HEK293T (cell line): Measurements from ENCODE around the gene ITGB3.

Experiments
- CTCF ChIA-PET: fragments of 350-600 bp; formaldehyde crosslinking; extraction: SDS; loops from one replicate; lab custom pipeline; 2021; ENCODE audit warnings: antibody characterized with exemption, inconsistent platforms; lab: Yijun Ruan, JAX
- POLR2A ChIA-PET: fragments of 350-600 bp; formaldehyde crosslinking; extraction: SDS; loops from one replicate; lab custom pipeline; 2020; ENCODE audit warnings: antibody characterized with exemption, inconsistent platforms; lab: Yijun Ruan, JAX
- DNase-seq: peaks from one replicate; pipeline ENCODE4 v3.0.0; 2012; ENCODE audit warnings: mixed read lengths; ENCODE audit errors: extremely low spot score
- ARNT ChIP-seq: fragments of 450-650 bp; IDR thresholded peaks from 2 replicates; pipeline ENCODE4 v1.6.1; 2017; ENCODE audit warnings: mild to moderate bottlenecking
- BHLHE40 ChIP-seq: fragments of 450-650 bp; IDR thresholded peaks from 2 replicates; pipeline ENCODE4 v1.6.1; 2016; ENCODE audit warnings: mild to moderate bottlenecking, moderate library complexity, borderline replicate concordance
- CTBP1 ChIP-seq: fragments of 450-650 bp; IDR thresholded peaks from 2 replicates; pipeline ENCODE4 v1.6.1; 2016; ENCODE audit warnings: borderline replicate concordance
- ELF4 ChIP-seq: fragments of 450-650 bp; IDR thresholded peaks from 2 replicates; pipeline ENCODE4 v1.6.1; 2017; ENCODE audit warnings: antibody characterized with exemption
- FOXA1 ChIP-seq: fragments of 450-650 bp; IDR thresholded peaks from 2 replicates; pipeline ENCODE4 v1.6.1; 2016; ENCODE audit warnings: mild to moderate bottlenecking
- FOXK2 ChIP-seq: fragments of 450-650 bp; IDR thresholded peaks from 2 replicates; pipeline ENCODE4 v1.6.1; 2016; ENCODE audit warnings: mild to moderate bottlenecking
- FOXM1 ChIP-seq: fragments of 450-650 bp; IDR thresholded peaks from 2 replicates; pipeline ENCODE4 v1.6.1; 2017; ENCODE audit warnings: mild to moderate bottlenecking, borderline replicate concordance
- HDGF ChIP-seq: fragments of 450-650 bp; IDR thresholded peaks from 2 replicates; pipeline ENCODE4 v1.6.1; 2017; ENCODE audit warnings: antibody characterized with exemption, borderline replicate concordance
- L3MBTL2 ChIP-seq: fragments of 450-650 bp; conservative IDR thresholded peaks from 2 replicates; pipeline ENCODE4 v1.6.1; 2016; ENCODE audit warnings: mild to moderate bottlenecking
- LEF1 ChIP-seq: fragments of 450-650 bp; IDR thresholded peaks from 2 replicates; pipeline ENCODE4 v1.6.1; 2017; ENCODE audit warnings: mild to moderate bottlenecking, borderline replicate concordance
- NFRKB ChIP-seq: fragments of 450-650 bp; IDR thresholded peaks from 2 replicates; pipeline ENCODE4 v1.6.1; 2016; ENCODE audit warnings: mild to moderate bottlenecking, moderate library complexity
- SP1 ChIP-seq: fragments of 450-650 bp; IDR thresholded peaks from 2 replicates; pipeline ENCODE4 v1.6.1; 2017
- SUZ12 ChIP-seq: fragments of 450-650 bp; IDR thresholded peaks from 2 replicates; pipeline ENCODE4 v1.6.1; 2016; ENCODE audit warnings: mild to moderate bottlenecking
- TARDBP ChIP-seq: fragments of 450-650 bp; IDR thresholded peaks from 2 replicates; pipeline ENCODE4 v1.6.1; 2016
- ZNF384 ChIP-seq: fragments of 450-650 bp; IDR thresholded peaks from 2 replicates; pipeline ENCODE4 v1.6.1; 2016
- TF ChIP-seq, protein P1 (sequence below): fragments of 450-650 bp; IDR thresholded peaks from 2 replicates; pipeline ENCODE4 v1.6.1; 2016

Gene ITGB3

DNA sequence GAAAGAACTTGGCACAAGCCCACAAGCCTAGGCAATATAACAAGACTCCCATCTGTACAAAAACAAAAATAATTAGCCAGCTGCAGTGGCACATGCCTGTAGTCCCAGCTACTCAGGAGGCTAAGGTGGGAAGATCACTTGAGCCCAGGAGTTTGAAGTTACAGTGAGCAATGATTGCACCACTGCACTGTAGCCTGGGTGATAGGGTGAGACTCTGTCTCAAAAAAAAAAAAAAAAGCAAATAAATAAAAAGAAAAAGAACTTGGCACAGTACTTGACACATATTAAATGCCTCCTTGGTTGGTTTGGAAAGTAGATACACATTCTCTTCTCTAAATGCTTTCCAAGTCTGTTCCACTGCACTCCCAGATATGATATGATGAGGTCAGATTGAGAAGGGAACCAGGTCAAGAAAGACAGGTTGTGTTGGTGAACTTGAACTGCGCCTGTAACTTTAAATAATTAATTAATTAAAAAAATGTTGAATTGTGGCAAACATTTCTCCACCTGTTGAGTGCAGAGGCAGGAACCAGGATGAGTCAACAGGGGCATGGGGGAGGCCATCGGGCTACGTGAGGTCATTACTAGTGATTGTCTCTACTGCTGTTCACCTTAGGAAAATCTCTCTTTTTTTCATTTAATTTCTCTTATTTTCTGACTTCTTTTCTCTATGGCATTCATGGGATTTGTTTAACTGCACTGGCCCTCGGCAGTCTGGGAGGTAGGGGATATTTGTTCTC is 44.2 kb downstream of the ITGB3 start:
- TF ChIP-seq BHLHE40, result no peak
- no peak for TF ChIP-seq FOXM1
- TF ChIP-seq FOXK2, result no peak
- no peak for TF ChIP-seq HDGF
- no peak for TF ChIP-seq CTBP1
- TF ChIP-seq FOXA1, result no peak
- DNase-seq, result no peak
- CTCF ChIA-PET, result no interaction called here
- POLR2A ChIA-PET, result no interaction called here

DNA sequence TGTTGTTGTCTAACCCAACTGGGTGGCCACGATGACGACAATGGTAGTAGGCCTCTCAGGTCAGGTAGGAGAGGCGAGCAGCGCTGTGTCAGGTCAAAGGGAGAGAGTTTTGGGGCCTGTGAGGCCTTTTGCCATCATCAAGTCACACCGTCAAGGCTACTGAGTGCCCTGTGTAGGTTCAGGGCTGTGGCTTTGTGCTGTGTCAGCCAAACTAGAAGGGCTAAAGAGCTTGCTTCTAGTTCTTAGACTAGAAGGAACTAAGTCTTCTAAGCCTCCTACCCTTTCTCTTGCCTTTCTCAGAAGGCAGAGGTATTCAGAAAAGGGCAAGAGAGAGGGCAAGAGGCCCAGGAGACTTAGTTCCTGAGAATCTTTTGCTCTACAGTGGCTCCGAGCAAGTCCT is 45.1 kb downstream of the ITGB3 start:
- no peak for DNase-seq
- POLR2A ChIA-PET, result no interaction called here
- CTCF ChIA-PET, result no interaction called here
- TF ChIP-seq BHLHE40 (no peak), FOXA1 (no peak), ELF4 (no peak), TARDBP (no peak), LEF1 (no peak), HDGF (no peak), ZNF384 (no peak), SP1 (no peak), SUZ12 (no peak), FOXM1 (no peak), ARNT (no peak), FOXK2 (no peak)
- TF ChIP-seq, protein P1, sequence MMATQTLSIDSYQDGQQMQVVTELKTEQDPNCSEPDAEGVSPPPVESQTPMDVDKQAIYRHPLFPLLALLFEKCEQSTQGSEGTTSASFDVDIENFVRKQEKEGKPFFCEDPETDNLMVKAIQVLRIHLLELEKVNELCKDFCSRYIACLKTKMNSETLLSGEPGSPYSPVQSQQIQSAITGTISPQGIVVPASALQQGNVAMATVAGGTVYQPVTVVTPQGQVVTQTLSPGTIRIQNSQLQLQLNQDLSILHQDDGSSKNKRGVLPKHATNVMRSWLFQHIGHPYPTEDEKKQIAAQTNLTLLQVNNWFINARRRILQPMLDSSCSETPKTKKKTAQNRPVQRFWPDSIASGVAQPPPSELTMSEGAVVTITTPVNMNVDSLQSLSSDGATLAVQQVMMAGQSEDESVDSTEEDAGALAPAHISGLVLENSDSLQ, result no peak

DNA sequence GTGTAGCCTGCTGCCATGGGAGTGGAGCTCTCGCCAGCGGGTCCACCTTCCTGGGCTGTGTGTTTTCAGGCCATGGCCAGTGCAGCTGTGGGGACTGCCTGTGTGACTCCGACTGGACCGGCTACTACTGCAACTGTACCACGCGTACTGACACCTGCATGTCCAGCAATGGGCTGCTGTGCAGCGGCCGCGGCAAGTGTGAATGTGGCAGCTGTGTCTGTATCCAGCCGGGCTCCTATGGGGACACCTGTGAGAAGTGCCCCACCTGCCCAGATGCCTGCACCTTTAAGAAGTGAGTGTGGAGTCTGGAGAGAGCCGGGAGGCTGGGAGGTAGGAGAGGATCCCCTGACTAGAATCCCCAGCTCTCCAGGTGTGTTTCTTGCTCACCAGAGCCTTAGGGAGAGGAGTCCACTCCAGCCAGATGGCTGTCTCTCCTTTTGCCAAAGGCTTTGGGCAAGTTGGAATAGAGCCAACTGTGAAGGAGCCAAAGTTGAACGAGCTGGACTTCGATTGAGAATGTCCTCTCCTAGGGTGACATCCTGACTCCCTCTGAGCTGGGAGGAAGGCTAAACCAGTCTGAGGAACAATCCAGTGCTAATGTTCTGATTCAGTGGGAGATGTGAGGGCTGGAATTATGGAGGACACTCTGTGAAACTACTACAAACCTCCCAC is 45.7 kb downstream of the ITGB3 start:
- TF ChIP-seq TARDBP (no peak), SP1 (no peak), ZNF384 (no peak), BHLHE40 (no peak), L3MBTL2 (no peak), NFRKB (no peak), CTBP1 (no peak), LEF1 (no peak), SUZ12 (no peak), FOXK2 (no peak), FOXM1 (no peak), HDGF (no peak), ARNT (no peak), FOXA1 (no peak), ELF4 (no peak)
- TF ChIP-seq, protein P1, result no peak
- DNase-seq, result no peak
- ChIA-PET POLR2A (no interaction called here), CTCF (no interaction called here)

DNA sequence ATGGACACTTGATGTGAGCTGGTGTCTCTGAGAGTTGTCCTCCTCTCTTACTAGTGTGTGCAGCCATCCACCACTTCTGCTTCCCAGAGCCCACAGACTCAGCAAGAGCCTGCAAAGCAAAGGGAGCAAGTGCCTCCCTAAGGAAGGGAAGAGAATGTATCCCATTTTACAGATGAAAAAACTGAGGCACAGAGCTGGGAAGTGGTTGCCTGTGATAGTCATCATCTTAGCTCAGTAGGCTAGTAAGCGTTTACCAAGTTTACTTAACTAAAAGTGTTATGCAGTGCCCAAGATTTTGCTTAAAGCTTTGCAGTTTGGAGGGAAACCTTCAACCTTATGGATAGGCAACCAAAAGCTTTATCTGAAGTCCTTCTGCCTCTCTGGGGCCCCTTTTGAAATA is 47.1 kb downstream of the ITGB3 start:
- CTCF ChIA-PET, result no interaction called here
- TF ChIP-seq FOXM1 (no peak), CTBP1 (no peak), SUZ12 (no peak), ARNT (no peak), LEF1 (no peak), ELF4 (no peak), ZNF384 (no peak), BHLHE40 (no peak), TARDBP (no peak), L3MBTL2 (no peak), NFRKB (no peak), HDGF (no peak), SP1 (no peak), FOXK2 (no peak), FOXA1 (no peak)
- TF ChIP-seq, protein P1, result no peak
- POLR2A ChIA-PET, result no interaction called here
- no peak for DNase-seq

DNA sequence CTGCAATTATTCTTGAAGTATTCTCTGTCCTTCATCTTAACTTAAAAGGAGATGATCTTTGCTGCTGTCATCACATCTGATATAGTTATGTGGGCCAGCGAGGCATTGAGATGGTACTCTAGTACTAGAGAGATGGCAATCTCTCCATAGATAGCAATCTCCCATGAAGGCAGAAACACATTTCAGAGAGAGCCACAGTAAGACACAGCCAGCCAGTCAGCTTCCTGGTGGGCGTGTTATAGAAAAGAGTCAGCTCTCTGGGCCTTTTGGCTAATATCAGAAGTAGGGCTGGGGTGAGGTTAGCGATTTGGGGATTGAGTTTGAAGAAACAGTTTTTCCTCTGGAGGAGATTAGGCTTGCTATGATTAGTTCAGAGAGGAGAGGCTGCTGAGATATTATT is 47.5 kb downstream of the ITGB3 start:
- ChIA-PET POLR2A (no interaction called here), CTCF (no interaction called here)
- no peak for TF ChIP-seq FOXM1
- TF ChIP-seq L3MBTL2, result no peak
- TF ChIP-seq ARNT, result no peak
- no peak for TF ChIP-seq ZNF384
- no peak for TF ChIP-seq SUZ12
- no peak for TF ChIP-seq ELF4
- TF ChIP-seq FOXA1, result no peak
- no peak for TF ChIP-seq HDGF
- no peak for TF ChIP-seq TARDBP
- no peak for TF ChIP-seq NFRKB
- TF ChIP-seq CTBP1, result no peak
- no peak for TF ChIP-seq FOXK2
- no peak for DNase-seq

DNA sequence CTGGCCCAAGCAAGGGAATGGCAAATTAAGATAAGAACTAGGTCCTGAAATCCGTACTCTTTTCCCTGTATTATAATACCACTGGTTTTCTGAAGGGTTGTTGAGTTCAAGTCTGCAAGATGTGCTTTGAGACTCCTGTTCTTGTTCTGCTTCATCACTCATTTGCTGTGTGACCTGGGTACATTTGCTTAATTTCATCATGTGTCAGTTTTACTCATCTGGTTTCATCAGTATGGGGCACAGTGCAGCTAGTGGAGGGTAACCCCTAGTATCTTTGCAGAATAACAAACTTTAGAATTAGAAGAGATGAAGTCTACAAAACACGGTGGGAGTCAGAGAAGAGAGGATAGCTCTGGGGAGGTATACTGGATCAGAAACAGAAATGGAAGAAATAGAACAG is 48.2 kb downstream of the ITGB3 start:
- TF ChIP-seq SP1 (no peak), FOXK2 (no peak), TARDBP (no peak), L3MBTL2 (no peak), ELF4 (no peak), ZNF384 (no peak), CTBP1 (no peak), FOXM1 (no peak), BHLHE40 (no peak), HDGF (no peak), NFRKB (no peak), ARNT (no peak), SUZ12 (no peak), LEF1 (no peak), FOXA1 (no peak)
- TF ChIP-seq, protein P1, result no peak
- ChIA-PET CTCF (no interaction called here), POLR2A (no interaction called here)
- DNase-seq, result no peak
